Measurements from ENCODE around the gene ARID3A. TPM values are rescaled to one million over a fixed set of nuclear protein-coding genes. Genes with fewer than 3 reads are reported as not detected.
"Not testable (repeated sequence)": the region's sequence is repeated elsewhere in the genome, so short reads cannot be mapped to it uniquely, and the experiment has no call there.

Gene ARID3A, protein sequence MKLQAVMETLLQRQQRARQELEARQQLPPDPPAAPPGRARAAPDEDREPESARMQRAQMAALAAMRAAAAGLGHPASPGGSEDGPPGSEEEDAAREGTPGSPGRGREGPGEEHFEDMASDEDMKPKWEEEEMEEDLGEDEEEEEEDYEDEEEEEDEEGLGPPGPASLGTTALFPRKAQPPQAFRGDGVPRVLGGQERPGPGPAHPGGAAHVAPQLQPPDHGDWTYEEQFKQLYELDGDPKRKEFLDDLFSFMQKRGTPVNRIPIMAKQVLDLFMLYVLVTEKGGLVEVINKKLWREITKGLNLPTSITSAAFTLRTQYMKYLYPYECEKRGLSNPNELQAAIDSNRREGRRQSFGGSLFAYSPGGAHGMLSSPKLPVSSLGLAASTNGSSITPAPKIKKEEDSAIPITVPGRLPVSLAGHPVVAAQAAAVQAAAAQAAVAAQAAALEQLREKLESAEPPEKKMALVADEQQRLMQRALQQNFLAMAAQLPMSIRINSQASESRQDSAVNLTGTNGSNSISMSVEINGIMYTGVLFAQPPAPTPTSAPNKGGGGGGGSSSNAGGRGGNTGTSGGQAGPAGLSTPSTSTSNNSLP
- 10 to 100 TPM in 1 of 9 donors, 1 to 10 TPM in 8; 4.2 to 10.2 (median 8.0) TPM for total RNA-seq
- polyA plus RNA-seq, result 1 to 10 TPM; 1.6 to 6.7 (median 2.1) TPM
- long read RNA-seq, donor 1, result 0 reads
- long read RNA-seq, donor 2, partial matches to known transcripts, result 0 of 1 reads
- long read RNA-seq, donor 2, other reads (novel, unspliced or antisense), result 0 of 1 reads
- long read RNA-seq, donor 3, result 0 reads
- long read RNA-seq, donor 4, partial matches to known transcripts, result 1 of 2 reads
- long read RNA-seq, donor 4, other reads (novel, unspliced or antisense), result 1 of 2 reads
- long read RNA-seq, donor 5, full-length matches to known transcripts, result 1 of 9 reads
- long read RNA-seq, donor 5, partial matches to known transcripts, result 0 of 9 reads
- long read RNA-seq, donor 5, other reads (novel, unspliced or antisense), result 8 of 9 reads
- long read RNA-seq, donor 6, partial matches to known transcripts, result 1 of 2 reads
- long read RNA-seq, donor 6, other reads (novel, unspliced or antisense), result 1 of 2 reads
- long read RNA-seq, donor 7, partial matches to known transcripts, result 0 of 1 reads
- long read RNA-seq, donor 7, other reads (novel, unspliced or antisense), result 0 of 1 reads
- long read RNA-seq, donor 8, result 0 reads
- long read RNA-seq, donor 9, result 0 reads
- long read RNA-seq, donor 10, result 0 reads

DNA sequence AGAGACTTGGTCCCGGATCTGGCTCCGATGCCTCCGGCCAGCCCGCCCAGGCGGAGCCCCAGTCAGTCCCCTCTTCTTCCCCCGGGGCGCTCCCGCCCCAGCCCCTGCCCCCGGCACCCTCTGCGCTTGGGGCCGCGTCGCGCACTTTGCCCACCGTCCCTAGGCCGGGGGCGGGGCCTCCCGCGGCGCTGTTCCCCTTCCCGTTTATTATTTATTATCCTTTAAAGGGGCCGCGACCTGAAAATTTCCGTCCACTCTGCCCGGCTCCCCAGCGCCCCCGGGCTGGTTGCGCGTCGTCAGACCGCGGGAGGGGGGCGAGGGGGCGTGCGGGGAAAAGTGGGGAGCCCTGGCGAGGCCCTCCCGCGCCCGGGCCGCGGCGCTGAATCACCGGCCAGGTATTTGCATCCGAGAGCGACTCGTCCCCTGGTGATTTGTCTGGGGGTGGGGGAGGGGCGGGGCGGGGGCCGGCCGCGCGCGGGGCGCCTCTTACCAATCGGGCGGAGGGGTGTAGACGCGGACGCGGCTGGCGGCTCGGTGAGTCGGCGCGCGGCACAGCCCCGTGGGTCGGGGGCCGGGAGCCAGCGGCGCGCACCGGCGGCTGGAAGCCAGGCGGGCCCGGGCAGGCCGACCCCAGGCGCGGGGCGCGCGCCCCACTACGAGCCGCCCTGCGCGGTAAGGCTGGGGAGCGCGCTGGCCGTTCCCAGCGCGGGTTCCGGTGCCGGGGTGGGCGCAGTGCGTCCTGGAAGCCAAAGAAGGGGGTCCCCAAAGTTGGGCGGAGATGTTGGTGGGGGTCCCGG, at the start of gene ARID3A:
ARID3A (plus strand) TSS at position 510 of the 797 bp plus-strand sequence. CDS start 3,494 bp downstream, outside the sequence.
- Histone ChIP-seq H3K36me3 (replicated peaks in 1 of 2) (no peaks in the 10 kb centered on the region), H3K4me3 (peak within 1 kb of the TSS; percentile 60 to 73 (median 66)), H3K4me1 (replicated peaks in 1 of 2) (peaks cover 6 to 13% of the 10 kb centered on the region in 2 donors), H3K9me3 (replicated peaks in 1 of 3) (no peaks in the 10 kb centered on the region), H3K27ac (peak within 1 kb of the TSS in 4 of 5 donors; percentile 58 to 81 (median 76)), H3K27me3 (peaks cover 6% of the 10 kb centered on the region)
- peak; percentile 75 to 89 (median 82) for DNase-seq
- TF ChIP-seq, protein P1, sequence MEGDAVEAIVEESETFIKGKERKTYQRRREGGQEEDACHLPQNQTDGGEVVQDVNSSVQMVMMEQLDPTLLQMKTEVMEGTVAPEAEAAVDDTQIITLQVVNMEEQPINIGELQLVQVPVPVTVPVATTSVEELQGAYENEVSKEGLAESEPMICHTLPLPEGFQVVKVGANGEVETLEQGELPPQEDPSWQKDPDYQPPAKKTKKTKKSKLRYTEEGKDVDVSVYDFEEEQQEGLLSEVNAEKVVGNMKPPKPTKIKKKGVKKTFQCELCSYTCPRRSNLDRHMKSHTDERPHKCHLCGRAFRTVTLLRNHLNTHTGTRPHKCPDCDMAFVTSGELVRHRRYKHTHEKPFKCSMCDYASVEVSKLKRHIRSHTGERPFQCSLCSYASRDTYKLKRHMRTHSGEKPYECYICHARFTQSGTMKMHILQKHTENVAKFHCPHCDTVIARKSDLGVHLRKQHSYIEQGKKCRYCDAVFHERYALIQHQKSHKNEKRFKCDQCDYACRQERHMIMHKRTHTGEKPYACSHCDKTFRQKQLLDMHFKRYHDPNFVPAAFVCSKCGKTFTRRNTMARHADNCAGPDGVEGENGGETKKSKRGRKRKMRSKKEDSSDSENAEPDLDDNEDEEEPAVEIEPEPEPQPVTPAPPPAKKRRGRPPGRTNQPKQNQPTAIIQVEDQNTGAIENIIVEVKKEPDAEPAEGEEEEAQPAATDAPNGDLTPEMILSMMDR (IDR thresholded peaks at IDR 0.05), result no peak
- TF ChIP-seq POLR2A (IDR thresholded peaks at IDR 0.05), result peak; percentile 37 to 47
- intact Hi-C loops (cut with DNase I), result no loop called here
- WGBS, 4 donors, result 1% methylated on average over 34 to 94 of the region's 97 CpGs; no CpG with 5 or more reads in 1 of the 4 donors

DNA sequence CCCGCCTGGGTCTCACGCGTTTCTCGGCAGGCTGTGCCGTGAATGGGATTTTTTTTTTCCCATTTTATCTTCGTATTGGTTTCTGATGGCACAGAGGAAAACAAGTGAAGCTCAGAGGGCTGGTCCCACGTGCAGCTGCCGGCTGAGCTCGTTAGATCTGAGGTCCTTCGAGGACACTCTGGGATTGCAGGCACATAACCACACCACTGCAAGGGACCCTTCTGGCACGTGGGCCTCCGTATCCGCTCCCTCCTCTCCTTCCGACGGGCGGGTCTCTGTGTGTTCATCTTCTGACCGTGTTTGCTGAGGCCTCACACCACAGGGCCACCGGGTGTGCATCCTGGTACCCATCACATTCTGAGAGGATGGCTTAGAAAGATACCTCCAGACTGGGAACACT, 49.7 kb upstream of the ARID3A start:
- Histone ChIP-seq H3K36me3 (replicated peaks in 1 of 2) (peaks cover 0 to 30% of the 10 kb centered on the region in 2 donors), H3K9me3 (replicated peaks in 1 of 3) (no peaks in the 10 kb centered on the region), H3K4me1 (replicated peaks in 1 of 2) (peaks cover 8 to 9% of the 10 kb centered on the region in 2 donors), H3K4me3 (no peak overlapping the region), H3K27ac (no peak overlapping the region), H3K27me3 (no peaks in the 10 kb centered on the region)
- 84 to 89% (median 87%) methylated on average over 15 to 18 of the region's 18 CpGs for WGBS, 4 donors
- intact Hi-C loops (cut with DNase I), result no loop called here
- TF ChIP-seq POLR2A (IDR thresholded peaks at IDR 0.05), result no peak
- TF ChIP-seq, protein P1 (IDR thresholded peaks at IDR 0.05), result no peak
- DNase-seq, result no peak

DNA sequence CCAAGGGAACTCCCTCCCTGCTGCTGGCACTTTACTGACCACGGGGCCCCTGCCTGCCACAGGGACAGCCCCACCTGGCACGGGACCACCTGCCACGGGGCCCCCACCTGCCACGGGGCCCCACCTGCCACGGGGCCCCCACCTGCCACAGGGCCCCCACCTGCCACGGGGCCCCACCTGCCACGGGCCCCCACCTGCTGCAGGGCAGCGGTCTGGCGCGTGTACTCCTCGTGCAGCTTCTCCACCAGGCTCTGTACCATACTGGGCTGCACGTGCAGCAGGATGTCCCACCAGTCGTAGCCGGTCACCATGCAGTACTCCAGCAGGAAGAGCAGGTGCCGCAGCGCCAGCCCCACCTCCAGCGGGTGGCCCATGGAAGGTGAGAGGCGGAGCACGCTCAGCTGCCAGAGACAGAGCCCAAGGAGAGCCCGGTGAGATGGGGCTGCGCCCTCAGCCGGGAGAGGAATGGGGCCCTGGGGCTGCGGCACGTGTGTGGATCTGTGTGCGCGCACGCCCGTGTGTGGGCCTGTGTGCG, 49.0 kb upstream of the ARID3A start:
- Histone ChIP-seq H3K9me3 (replicated peaks in 1 of 3) (no peaks in the 10 kb centered on the region), H3K27ac (no peak overlapping the region), H3K36me3 (replicated peaks in 1 of 2) (peaks cover 0 to 33% of the 10 kb centered on the region in 2 donors), H3K4me3 (no peak overlapping the region), H3K4me1 (replicated peaks in 1 of 2) (peaks cover 7 to 8% of the 10 kb centered on the region in 2 donors), H3K27me3 (no peaks in the 10 kb centered on the region)
- TF ChIP-seq, protein P1 (IDR thresholded peaks at IDR 0.05), result no peak
- no peak for TF ChIP-seq POLR2A (IDR thresholded peaks at IDR 0.05)
- DNase-seq, result no peak
- intact Hi-C loops (cut with DNase I), result no loop called here
- WGBS, 4 donors, result 80 to 94% (median 90%) methylated on average over 7 to 29 of the region's 29 CpGs

DNA sequence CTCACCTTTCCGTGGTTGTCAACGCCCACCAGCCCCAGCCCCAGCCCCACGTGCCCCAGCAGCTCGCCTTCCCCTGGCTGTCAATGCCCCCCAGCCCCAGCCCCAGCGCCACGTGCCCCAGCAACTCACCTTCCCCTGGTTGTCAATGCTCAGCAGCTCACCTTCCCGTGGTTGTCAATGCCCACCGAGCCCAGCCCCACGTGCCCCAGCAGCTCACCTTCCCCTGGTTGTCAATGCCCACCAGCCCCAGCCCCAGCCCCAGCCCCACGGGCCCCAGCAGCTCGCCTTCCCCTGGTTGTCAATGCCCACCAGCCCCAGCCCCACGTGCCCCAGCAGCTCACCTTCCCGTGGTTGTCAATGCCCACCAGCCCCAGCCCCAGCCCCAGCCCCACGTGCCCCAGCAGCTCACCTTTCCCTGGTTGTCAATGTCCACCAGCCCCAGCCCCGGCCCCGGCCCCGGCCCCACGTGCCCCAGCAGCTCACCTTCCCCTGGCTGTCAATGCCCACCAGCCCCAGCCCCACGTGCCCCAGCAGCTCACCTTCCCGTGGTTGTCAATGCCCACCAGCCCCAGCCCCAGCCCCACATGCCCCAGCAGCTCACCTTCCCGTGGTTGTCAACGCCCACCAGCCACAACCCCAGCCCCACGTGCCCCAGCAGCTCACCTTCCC, 47.7 kb upstream of the ARID3A start:
- WGBS, 4 donors, result 80 to 100% (median 90%) methylated on average over 2 to 23 of the region's 23 CpGs
- DNase-seq; intact Hi-C loops (cut with DNase I); H3K27me3 ChIP-seq; H3K27ac ChIP-seq; H3K4me1 ChIP-seq (replicated peaks in 1 of 2); H3K4me3 ChIP-seq; H3K9me3 ChIP-seq (replicated peaks in 1 of 3): not testable (repeated sequence)
- H3K36me3 ChIP-seq (replicated peaks in 1 of 2), result peaks cover 0 to 41% of the 10 kb centered on the region in 2 donors

DNA sequence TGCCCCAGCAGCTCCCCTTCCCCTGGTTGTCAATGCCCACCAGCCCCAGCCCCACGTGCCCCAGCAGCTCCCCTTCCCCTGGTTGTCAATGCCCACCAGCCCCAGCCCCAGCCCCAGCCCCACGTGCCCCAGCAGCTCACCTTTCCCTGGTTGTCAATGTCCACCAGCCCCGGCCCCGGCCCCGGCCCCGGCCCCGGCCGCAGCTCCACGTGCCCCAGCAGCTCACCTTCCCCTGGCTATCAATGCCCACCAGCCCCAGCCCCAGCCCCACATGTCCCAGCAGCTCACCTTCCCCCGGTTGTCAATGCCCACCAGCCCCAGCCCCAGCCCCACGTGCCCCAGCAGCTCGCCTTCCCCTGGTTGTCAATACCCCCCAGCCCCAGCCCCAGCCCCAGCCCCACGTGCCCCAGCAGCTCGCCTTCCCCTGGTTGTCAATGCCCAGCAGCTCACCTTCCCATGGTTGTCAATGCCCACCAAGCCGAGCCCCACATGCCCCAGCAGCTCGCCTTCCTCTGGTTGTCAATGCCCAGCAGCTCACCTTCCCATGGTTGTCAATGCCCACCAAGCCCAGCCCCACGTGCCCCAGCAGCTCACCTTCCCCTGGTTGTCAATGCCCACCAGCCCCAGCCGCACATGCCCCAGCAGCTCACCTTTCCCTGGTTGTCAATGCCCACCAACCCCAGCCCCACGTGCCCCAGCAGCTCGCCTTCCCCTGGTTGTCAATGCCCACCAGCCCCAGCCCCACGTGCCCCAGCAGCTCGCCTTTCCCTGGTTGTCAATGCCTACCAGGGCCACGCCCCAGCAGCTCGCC, 46.9 kb upstream of the ARID3A start:
- DNase-seq, result not testable (repeated sequence)

More for the DNA sequence above, 46.9 kb upstream of the ARID3A start:
- intact Hi-C loops (cut with DNase I); H3K4me3 ChIP-seq; H3K4me1 ChIP-seq (replicated peaks in 1 of 2); H3K27ac ChIP-seq; H3K27me3 ChIP-seq; H3K9me3 ChIP-seq (replicated peaks in 1 of 3): not testable (repeated sequence)
- H3K36me3 ChIP-seq (replicated peaks in 1 of 2), result peaks cover 0 to 43% of the 10 kb centered on the region in 2 donors
- 88 to 92% (median 91%) methylated on average over 7 to 24 of the region's 24 CpGs for WGBS, 4 donors
